ENCODE data around the gene DCUN1D2.
A peak's percentile ranks its signal among the peaks of the same experiment; 100 is the strongest.
"Not testable (repeated sequence)": the region's sequence is repeated elsewhere in the genome, so short reads cannot be mapped to it uniquely, and the experiment has no call there.

The DCUN1D2 gene

GRCh38 chr13:113466383-113466782, 24.1 kb downstream of the DCUN1D2 start:
- DNase-seq: no peak

- no peak for DNase-seq
Measured at GRCh38 chr13:113465300-113465699, 25.2 kb downstream of the DCUN1D2 start.

GRCh38 chr13:113464476-113464875, 26.0 kb downstream of the DCUN1D2 start:
- DNase-seq: no peak

- DNase-seq: no peak
Measured at GRCh38 chr13:113461022-113461751, 29.3 kb downstream of the DCUN1D2 start.

GRCh38 chr13:113460599-113460998, 29.9 kb downstream of the DCUN1D2 start:
- DNase-seq: no peak

- DNase-seq: no peak
Measured at GRCh38 chr13:113460064-113460555, 30.4 kb downstream of the DCUN1D2 start.

GRCh38 chr13:113458253-113459065, 32.1 kb downstream of the DCUN1D2 start:
- DNase-seq: no peak

GRCh38 chr13:113457510-113457909, 33.0 kb downstream of the DCUN1D2 start:
- no peak for DNase-seq

- no peak for DNase-seq
Measured at GRCh38 chr13:113456116-113456702, 34.3 kb downstream of the DCUN1D2 start.

GRCh38 chr13:113455384-113455783, 35.1 kb downstream of the DCUN1D2 start:
- no peak for DNase-seq

- no peak for DNase-seq
Measured at GRCh38 chr13:113454936-113455335, 35.6 kb downstream of the DCUN1D2 start.

- no peak for DNase-seq
Measured at GRCh38 chr13:113452942-113453901, 37.3 kb downstream of the DCUN1D2 start, which contains the start of gene ADPRHL1. TSS of gene ADPRHL1 (minus strand) at chr13:113453488. CDS start at chr13:113453437, 51 bp downstream.

GRCh38 chr13:113452466-113452865, 38.0 kb downstream of the DCUN1D2 start:
- no peak for DNase-seq

GRCh38 chr13:113451951-113452421, 38.5 kb downstream of the DCUN1D2 start:
- DNase-seq: no peak

- DNase-seq: peak in 25 of 51 donors; percentile 4 to 69 (median 28)
Measured at GRCh38 chr13:113450861-113451620, 39.5 kb downstream of the DCUN1D2 start.

GRCh38 chr13:113450348-113450744, 40.2 kb downstream of the DCUN1D2 start:
- DNase-seq: not testable (repeated sequence)

- DNase-seq: no peak
Measured at GRCh38 chr13:113449693-113450347, 40.7 kb downstream of the DCUN1D2 start.

- DNase-seq: peak in 6 of 51 donors; percentile 14 to 81 (median 32)
Measured at GRCh38 chr13:113448885-113449692, 41.4 kb downstream of the DCUN1D2 start.

GRCh38 chr13:113448545-113448884, 42.0 kb downstream of the DCUN1D2 start:
- DNase-seq: no peak
